PFSK-1 (cell line): ENCODE measurements around the gene CMIP.

Experiments used
- FOXP2 ChIP-seq: optimal IDR thresholded peaks from 2 replicates; pipeline ENCODE3; 2011; ENCODE audit warnings: borderline replicate concordance, control low read depth, inconsistent platforms; ENCODE audit not compliant: insufficient read depth; ENCODE audit errors: extremely low read length, extremely low read depth
- POLR2AphosphoS5 ChIP-seq: IDR thresholded peaks from 2 replicates; pipeline ENCODE4 v1.6.1; 2012; ENCODE audit warnings: low read depth, mild to moderate bottlenecking, control low read depth, low read length, moderate library complexity
- REST ChIP-seq, 2 experiments: IDR thresholded peaks; 2 replicates each; pipeline versions ENCODE4 v1.6.1 to v1.8.0; 2011 to 2012; ENCODE audit warnings: low read depth in 2 of 2, low read length in 2 of 2, control low read depth in 1 of 2, inconsistent platforms in 1 of 2, mild to moderate bottlenecking in 1 of 2, moderate library complexity in 1 of 2; ENCODE audit not compliant: insufficient read depth in 1 of 2
- SIN3A ChIP-seq: IDR thresholded peaks from 2 replicates; pipeline ENCODE4 v1.6.1; 2012; ENCODE audit warnings: mild to moderate bottlenecking, low read length, moderate library complexity, borderline replicate concordance; ENCODE audit not compliant: insufficient read depth
- TAF1 ChIP-seq: IDR thresholded peaks from 2 replicates; pipeline ENCODE4 v1.6.1; 2012; ENCODE audit warnings: low read length, control low read depth, borderline replicate concordance; ENCODE audit not compliant: insufficient read depth

Gene CMIP

GRCh38 chr16:81624760-81625543, 180.3 kb downstream of the CMIP start:
- TF ChIP-seq TAF1 = no peak
- TF ChIP-seq REST (IDR thresholded peaks at IDR 0.05; ENCODE audit: insufficient read depth in 1 of 2, low read depth in 2 of 2, low read length in 2 of 2) = no peak
- TF ChIP-seq FOXP2 = no peak
- no peak for TF ChIP-seq POLR2AphosphoS5
- TF ChIP-seq SIN3A = no peak

- no peak for TF ChIP-seq TAF1
- TF ChIP-seq POLR2AphosphoS5 = no peak
- no peak for TF ChIP-seq SIN3A
- no peak for TF ChIP-seq FOXP2
- no peak for TF ChIP-seq REST (IDR thresholded peaks at IDR 0.05; ENCODE audit: insufficient read depth in 1 of 2, low read depth in 2 of 2, low read length in 2 of 2)
Observed at GRCh38 chr16:81625544-81626153, 181.0 kb downstream of the CMIP start.

GRCh38 chr16:81626181-81626674, 181.6 kb downstream of the CMIP start:
- TF ChIP-seq POLR2AphosphoS5 (no peak), SIN3A (no peak), TAF1 (no peak), REST (IDR thresholded peaks at IDR 0.05; ENCODE audit: insufficient read depth in 1 of 2, low read depth in 2 of 2, low read length in 2 of 2) (no peak), FOXP2 (no peak)

GRCh38 chr16:81627024-81627423, 182.4 kb downstream of the CMIP start:
- TF ChIP-seq TAF1 (no peak), POLR2AphosphoS5 (no peak), SIN3A (no peak), REST (IDR thresholded peaks at IDR 0.05; ENCODE audit: insufficient read depth in 1 of 2, low read depth in 2 of 2, low read length in 2 of 2) (no peak), FOXP2 (no peak)
